GM12801 (cell line): Measurements from ENCODE around the gene CCDC88B.

Source experiments
- TF ChIP-seq, protein P1 (sequence below): IDR thresholded peaks from one replicate; pipeline ENCODE4 v1.5.1; 2011; ENCODE audit warnings: control low read depth; ENCODE audit not compliant: insufficient read length; ENCODE audit errors: extremely low read depth

CCDC88B gene

DNA sequence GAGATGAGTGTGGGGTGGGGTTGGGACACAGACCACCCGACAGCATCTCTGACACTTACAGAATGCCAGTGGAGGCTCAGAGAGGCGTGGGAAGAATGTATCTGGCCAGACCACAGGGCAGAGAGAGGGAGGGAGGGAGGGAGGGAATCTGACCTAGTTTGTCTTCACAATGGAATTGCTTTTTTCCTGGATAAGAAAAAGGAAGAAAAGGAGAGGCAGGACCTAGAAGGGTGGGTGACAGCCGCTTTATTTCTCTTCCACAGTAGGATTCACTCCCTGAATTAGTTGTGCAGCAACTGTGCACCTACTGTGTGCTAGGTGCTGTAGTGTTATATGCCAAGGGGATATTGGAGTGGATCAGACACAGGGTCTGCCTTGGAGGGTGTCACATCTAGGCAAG is 45.2 kb upstream of the CCDC88B start:
- TF ChIP-seq, protein P1, sequence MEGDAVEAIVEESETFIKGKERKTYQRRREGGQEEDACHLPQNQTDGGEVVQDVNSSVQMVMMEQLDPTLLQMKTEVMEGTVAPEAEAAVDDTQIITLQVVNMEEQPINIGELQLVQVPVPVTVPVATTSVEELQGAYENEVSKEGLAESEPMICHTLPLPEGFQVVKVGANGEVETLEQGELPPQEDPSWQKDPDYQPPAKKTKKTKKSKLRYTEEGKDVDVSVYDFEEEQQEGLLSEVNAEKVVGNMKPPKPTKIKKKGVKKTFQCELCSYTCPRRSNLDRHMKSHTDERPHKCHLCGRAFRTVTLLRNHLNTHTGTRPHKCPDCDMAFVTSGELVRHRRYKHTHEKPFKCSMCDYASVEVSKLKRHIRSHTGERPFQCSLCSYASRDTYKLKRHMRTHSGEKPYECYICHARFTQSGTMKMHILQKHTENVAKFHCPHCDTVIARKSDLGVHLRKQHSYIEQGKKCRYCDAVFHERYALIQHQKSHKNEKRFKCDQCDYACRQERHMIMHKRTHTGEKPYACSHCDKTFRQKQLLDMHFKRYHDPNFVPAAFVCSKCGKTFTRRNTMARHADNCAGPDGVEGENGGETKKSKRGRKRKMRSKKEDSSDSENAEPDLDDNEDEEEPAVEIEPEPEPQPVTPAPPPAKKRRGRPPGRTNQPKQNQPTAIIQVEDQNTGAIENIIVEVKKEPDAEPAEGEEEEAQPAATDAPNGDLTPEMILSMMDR: no peak

DNA sequence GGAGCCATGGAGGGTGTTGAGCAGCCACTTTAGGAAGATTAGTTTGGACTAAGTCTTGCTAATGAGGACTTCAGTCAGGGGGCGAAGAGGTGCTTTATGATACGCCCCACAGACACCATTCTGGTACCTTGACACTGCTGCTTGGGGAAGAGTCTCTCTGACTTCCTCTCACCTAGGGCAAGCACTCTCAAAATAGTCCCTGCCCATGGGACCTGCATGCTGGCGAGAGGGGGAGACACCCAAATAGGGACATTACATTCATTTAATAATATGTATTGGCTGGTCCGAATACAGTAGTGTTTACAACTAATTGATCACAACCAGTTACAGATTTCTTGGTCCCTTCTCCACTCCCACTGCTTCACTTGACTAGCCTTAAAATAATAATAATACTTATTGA is 44.2 kb upstream of the CCDC88B start:
- TF ChIP-seq, protein P1: no peak

DNA sequence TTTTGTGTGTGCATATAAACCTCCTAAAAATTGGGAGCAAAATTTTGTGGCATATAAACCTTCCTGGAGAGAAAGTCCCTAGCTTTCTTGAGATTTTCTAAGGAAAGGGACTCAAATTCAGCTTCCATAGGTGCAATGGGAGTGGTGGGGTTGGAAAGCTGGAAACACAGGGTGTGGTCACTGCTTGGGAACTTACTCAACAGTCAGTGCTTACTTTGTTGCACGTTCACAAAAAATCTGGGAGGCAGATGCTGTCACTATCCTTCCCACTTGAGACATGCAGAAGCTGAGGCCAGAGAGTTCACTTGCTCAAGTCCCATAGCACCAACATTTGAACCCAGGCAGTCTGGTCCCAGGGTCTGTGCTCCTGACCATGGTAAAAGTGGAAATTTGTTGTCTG is 43.8 kb upstream of the CCDC88B start:
- TF ChIP-seq, protein P1: no peak

DNA sequence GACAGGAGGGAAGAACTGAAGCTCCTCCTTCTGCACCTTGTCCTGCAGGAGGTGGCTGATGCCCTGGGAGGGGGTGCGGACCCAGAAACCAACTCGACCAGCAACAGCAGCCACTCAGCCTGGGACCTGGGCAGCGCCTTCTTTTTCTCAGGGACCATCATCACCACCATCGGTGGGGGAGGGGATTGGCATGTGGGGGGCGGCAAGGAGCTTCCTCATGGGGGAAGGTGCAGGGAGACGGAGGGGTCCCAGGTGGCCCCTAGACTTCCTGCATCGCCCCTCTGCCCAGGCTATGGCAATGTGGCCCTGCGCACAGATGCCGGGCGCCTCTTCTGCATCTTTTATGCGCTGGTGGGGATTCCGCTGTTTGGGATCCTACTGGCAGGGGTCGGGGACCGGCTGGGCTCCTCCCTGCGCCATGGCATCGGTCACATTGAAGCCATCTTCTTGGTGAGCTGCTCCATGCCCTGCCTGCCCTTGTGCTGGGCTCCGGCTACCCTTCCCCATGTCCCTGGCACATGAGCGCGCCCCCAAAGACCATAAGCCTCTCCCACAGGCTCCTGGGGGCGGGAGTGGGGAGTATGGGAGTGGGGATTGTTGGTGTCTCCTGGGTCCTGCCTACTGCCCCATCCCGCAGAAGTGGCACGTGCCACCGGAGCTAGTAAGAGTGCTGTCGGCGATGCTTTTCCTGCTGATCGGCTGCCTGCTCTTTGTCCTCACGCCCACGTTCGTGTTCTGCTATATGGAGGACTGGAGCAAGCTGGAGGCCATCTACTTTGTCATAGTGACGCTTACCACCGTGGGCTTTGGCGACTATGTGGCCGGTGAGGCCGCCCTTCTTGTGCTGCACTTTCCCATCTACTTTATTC is 42.9 kb upstream of the CCDC88B start:
- TF ChIP-seq, protein P1: no peak

DNA sequence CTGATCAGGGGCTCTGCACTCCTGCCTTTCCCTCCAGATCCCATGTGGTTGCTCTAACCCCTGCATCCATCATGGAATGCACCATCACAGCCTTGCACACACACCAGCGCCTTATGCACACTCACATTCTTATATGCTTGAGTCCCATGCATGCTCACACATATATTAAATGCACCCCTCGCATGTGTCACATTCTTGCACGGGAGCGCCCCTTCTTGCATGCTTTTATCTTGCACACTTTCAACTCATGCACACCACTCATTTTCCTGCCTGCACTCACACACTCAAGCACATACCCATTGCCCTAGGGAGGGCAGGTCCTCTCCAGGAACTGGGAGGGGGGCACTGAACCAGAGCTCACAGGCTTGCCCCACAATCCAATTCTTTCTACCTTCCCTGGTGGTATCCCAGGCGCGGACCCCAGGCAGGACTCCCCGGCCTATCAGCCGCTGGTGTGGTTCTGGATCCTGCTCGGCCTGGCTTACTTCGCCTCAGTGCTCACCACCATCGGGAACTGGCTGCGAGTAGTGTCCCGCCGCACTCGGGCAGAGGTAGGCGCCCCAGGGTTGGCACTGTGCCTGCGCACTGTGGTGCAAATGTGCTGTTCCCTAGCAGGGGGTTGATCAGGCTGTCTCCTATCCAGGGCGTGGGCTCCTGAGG is 42.2 kb upstream of the CCDC88B start:
- TF ChIP-seq, protein P1: no peak

DNA sequence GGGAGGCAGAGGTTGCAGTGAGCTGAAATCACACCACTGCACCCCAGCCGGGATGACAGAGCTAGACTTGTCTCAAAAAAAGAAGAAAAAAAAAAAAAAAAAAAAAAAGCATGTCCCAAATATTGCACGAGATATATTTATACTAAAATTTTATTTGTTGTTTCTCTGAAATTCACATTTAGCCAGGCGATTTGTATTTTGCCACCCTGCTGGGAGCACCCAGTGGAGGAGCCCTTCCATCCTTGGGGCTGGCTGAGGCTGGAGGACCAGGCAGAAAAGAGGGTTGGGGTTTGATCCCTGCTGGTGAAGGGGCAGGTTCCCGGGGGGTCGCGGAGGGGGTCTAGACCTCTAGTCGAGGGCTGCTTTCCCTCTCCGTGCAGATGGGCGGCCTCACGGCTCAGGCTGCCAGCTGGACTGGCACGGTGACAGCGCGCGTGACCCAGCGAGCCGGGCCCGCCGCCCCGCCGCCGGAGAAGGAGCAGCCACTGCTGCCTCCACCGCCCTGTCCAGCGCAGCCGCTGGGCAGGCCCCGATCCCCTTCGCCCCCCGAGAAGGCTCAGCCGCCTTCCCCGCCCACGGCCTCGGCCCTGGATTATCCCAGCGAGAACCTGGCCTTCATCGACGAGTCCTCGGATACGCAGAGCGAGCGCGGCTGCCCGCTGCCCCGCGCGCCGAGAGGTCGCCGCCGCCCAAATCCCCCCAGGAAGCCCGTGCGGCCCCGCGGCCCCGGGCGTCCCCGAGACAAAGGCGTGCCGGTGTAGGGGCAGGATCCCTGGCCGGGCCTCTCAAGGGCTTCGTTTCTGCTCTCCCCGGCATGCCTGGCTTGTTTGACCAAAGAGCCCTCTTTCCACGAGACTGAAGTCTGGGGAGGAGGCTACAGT is 40.8 kb upstream of the CCDC88B start:
- TF ChIP-seq, protein P1: no peak

DNA sequence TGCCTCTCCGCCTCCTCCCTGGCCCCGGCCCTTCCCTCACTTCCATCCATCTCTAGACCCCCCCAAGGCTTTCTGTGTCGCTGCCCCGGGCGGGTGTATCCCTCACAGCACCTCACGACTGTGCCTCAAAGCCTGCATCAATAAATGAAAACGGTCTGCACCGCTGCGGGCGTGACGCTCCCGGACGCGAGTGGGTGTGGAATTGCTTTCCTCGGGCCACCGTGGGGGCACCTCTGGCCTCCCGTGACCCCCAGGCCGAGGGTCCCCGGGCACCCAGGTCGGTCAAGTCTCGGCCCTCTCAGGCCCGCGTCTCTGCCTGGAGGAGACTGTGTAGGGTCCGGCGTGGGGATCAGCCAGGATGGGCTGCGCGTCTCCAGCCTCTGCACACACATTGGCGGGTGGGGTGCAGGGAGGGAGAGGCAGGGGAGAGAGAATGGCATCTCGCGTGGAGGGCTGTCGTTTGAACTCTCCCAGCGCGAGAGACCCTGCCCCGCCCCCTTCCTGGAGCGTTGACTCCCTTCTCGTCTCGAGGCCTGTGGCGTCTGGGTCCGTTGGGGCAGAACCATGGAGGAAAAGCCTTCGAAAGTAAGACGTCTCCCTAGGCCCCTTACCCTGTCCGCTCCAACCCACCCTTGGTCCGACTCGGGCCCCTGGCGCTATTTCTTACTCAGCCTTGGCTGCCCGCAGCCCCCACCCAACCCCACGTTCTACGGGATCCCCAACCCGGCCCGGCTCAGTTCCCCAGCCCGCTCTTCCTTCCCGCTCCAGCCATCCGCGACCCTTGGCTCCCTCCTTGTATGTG is 40.0 kb upstream of the CCDC88B start, which contains the start of gene CATSPERZ:
TSS of gene CATSPERZ (plus strand) at position 512 of the 802 bp plus-strand sequence. CDS start at position 565, 53 bp downstream.
- TF ChIP-seq, protein P1: no peak
